OCI-LY3 (cell line): ENCODE results near the gene PI16.

ENCODE experiments used
- EZH2phosphoT487 ChIP-seq: fragments of 200-600 bp; shearing (Covaris generic); IDR thresholded peaks from 2 replicates; pipeline ENCODE4 v1.6.1; 2018; ENCODE audit warnings: antibody characterized with exemption, mixed run types, low read depth
- TF ChIP-seq, protein P1 (sequence below): fragments of 200-600, 300-600 bp; sonication (generic); IDR thresholded peaks from 2 replicates; pipeline ENCODE4 v1.5.1; 2014; ENCODE audit warnings: antibody characterized with exemption, low read length, low read depth

DNA sequence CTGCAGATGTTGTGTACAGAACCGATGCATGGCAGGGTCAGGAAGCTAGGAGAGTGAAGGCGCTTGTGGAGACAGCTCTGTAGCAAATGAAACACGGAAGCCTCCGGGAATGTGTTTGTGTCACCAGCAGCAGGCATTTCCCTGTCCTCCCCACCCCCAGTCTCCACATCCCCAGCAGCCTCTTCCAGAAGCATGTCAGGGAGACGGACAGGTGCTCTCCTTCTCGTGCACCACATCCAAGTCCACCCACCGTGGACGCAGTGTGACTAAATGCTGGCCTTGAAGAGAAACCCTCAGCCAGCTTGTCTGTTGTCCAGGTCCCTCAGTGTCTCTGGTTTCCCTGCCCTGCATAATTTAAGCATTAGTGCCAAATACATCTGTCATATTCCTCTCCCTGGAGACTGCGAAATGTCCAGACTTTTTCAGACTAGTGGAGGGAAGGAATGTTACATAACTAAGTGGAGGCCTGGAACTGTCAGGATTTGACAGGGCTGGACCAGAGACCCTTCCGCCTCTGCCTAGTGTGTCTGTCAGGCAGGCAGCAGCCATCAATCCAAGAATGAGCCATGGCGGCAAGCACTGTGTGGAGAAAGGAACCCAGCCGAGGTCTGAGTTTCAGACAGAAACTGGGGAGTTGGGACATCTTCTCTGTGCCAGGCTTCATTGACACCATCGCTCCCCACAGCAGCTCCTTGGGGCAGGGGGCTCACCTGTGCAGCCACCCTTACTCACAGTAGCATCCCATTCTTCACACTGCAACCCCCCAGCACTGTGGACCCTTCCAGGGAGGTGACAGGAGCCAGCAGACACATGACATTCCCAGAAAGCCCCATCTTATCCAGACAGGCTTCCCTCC, 26.6 kb upstream of the PI16 start:
- TF ChIP-seq, protein P1, sequence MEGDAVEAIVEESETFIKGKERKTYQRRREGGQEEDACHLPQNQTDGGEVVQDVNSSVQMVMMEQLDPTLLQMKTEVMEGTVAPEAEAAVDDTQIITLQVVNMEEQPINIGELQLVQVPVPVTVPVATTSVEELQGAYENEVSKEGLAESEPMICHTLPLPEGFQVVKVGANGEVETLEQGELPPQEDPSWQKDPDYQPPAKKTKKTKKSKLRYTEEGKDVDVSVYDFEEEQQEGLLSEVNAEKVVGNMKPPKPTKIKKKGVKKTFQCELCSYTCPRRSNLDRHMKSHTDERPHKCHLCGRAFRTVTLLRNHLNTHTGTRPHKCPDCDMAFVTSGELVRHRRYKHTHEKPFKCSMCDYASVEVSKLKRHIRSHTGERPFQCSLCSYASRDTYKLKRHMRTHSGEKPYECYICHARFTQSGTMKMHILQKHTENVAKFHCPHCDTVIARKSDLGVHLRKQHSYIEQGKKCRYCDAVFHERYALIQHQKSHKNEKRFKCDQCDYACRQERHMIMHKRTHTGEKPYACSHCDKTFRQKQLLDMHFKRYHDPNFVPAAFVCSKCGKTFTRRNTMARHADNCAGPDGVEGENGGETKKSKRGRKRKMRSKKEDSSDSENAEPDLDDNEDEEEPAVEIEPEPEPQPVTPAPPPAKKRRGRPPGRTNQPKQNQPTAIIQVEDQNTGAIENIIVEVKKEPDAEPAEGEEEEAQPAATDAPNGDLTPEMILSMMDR = no peak
- no peak for TF ChIP-seq EZH2phosphoT487
